ENCODE results near the gene CLSTN2.

CLSTN2 gene

GRCh38 chr3:140284372-140284771 is 349.4 kb downstream of the CLSTN2 start:
- no peak overlapping the region for H3K27ac ChIP-seq (ENCODE audit: insufficient read depth, low read length, poor library complexity, severe bottlenecking)
- H3K36me3 ChIP-seq (ENCODE audit: control insufficient read depth, insufficient read depth, low read length): no peaks in the 10 kb centered on the region
- H3K9me3 ChIP-seq (ENCODE audit: control insufficient read depth, low read length): no peaks in the 10 kb centered on the region
- no peak for DNase-seq
- no peaks in the 10 kb centered on the region for H3K27me3 ChIP-seq (replicated peaks; ENCODE audit: control insufficient read depth, insufficient read depth, low read length, poor library complexity, severe bottlenecking)
- no peaks in the 10 kb centered on the region for H3K4me1 ChIP-seq (ENCODE audit: control insufficient read depth, insufficient read depth, low read length, poor library complexity, severe bottlenecking)
- H3K4me3 ChIP-seq (ENCODE audit: insufficient read depth, low read depth, low read length, poor library complexity, severe bottlenecking): no peak overlapping the region

DNA sequence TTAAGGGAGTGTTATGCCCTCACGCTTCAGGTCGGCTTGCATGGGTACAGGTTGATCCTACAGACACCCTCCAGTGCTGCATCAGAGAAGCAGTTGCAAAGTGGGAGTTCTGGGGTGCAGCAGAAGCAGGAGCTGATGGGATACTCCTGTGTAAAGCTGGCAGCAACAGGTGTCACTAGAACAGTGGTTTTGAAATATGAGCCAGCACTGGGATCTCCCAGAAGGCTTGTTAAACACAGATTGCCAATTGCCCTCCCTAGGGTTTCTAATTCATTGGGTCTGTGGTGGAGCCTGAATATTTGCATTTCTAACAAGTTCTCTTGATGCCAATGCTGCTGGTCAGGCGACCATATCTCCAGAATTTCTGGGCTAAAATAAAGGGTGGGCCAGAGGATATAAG is 350.4 kb downstream of the CLSTN2 start:
- no peak for DNase-seq
- no peaks in the 10 kb centered on the region for H3K9me3 ChIP-seq (ENCODE audit: control insufficient read depth, low read length)

DNA sequence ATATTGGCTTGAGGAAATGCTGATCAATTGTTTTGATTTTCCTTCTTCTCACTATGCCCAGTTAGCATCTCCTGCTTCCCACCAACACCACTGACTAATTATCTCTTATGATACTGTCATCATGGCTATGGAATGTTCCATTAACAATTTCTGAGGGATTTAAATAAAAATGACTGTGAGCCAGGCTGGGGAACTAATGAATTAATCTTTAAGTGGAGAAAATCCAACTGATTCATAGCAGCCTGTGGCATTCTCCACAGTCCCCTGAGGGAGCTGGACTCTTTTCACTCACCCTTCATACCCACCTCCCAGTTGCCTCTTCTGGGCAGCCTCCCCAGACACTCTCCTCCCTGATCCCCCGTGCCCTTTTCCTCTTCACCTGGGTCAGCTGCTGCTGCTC is 353.6 kb downstream of the CLSTN2 start:
- no peak for DNase-seq

More for the DNA sequence above, 350.4 kb downstream of the CLSTN2 start:
- Histone ChIP-seq H3K27me3 (replicated peaks; ENCODE audit: control insufficient read depth, insufficient read depth, low read length, poor library complexity, severe bottlenecking) (no peaks in the 10 kb centered on the region), H3K36me3 (ENCODE audit: control insufficient read depth, insufficient read depth, low read length) (no peaks in the 10 kb centered on the region), H3K4me1 (ENCODE audit: control insufficient read depth, insufficient read depth, low read length, poor library complexity, severe bottlenecking) (no peaks in the 10 kb centered on the region), H3K4me3 (ENCODE audit: insufficient read depth, low read depth, low read length, poor library complexity, severe bottlenecking) (no peak overlapping the region), H3K27ac (ENCODE audit: insufficient read depth, low read length, poor library complexity, severe bottlenecking) (no peak overlapping the region)

DNA sequence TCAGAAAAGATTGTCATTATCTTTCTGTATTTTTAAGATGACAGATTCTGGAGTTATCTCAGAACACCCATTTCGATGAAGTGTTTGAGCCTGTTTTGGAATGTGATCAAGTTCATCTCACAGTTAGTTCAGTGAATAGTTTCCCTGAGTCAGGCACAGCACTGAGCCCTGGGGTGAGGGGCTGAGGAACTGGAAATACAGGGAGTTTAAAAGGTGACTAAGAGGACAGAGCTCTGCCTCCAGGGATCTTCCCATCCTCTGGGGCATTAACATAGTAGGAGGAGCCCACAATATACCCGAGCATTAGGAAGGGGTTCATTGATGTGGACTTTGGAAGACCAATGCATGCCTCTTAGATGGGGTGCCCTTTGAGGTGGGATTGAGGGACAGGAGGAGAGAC is 355.1 kb downstream of the CLSTN2 start:
- Histone ChIP-seq H3K27ac (ENCODE audit: insufficient read depth, low read length, poor library complexity, severe bottlenecking) (no peak overlapping the region), H3K36me3 (ENCODE audit: control insufficient read depth, insufficient read depth, low read length) (no peaks in the 10 kb centered on the region), H3K4me3 (ENCODE audit: insufficient read depth, low read depth, low read length, poor library complexity, severe bottlenecking) (no peak overlapping the region), H3K9me3 (ENCODE audit: control insufficient read depth, low read length) (no peaks in the 10 kb centered on the region), H3K27me3 (replicated peaks; ENCODE audit: control insufficient read depth, insufficient read depth, low read length, poor library complexity, severe bottlenecking) (no peaks in the 10 kb centered on the region), H3K4me1 (ENCODE audit: control insufficient read depth, insufficient read depth, low read length, poor library complexity, severe bottlenecking) (no peaks in the 10 kb centered on the region)
- no peak for DNase-seq

More for the DNA sequence above, 353.6 kb downstream of the CLSTN2 start:
- H3K27me3 ChIP-seq (replicated peaks; ENCODE audit: control insufficient read depth, insufficient read depth, low read length, poor library complexity, severe bottlenecking): no peaks in the 10 kb centered on the region
- H3K36me3 ChIP-seq (ENCODE audit: control insufficient read depth, insufficient read depth, low read length): no peaks in the 10 kb centered on the region
- H3K9me3 ChIP-seq (ENCODE audit: control insufficient read depth, low read length): no peaks in the 10 kb centered on the region
- H3K27ac ChIP-seq (ENCODE audit: insufficient read depth, low read length, poor library complexity, severe bottlenecking): no peak overlapping the region
- no peaks in the 10 kb centered on the region for H3K4me1 ChIP-seq (ENCODE audit: control insufficient read depth, insufficient read depth, low read length, poor library complexity, severe bottlenecking)
- no peak overlapping the region for H3K4me3 ChIP-seq (ENCODE audit: insufficient read depth, low read depth, low read length, poor library complexity, severe bottlenecking)

DNA sequence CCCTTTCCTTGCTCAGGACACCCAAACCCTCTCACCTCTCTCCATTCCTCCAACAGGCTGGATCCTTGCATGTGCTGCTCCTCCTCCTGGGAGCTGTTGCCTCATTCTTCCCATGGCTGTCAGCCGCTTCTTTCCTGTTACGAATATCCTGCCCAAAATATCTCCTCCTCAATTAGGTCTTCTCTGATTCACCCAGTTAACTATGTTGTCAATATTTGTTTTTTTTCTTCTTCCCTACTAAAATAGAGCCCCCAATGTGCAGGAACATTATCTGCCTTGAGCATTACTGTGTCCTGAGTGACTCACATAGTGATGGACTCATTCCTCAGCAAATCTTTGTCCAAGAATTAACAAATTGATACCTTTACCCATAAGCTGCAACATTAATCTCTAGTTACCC is 357.2 kb downstream of the CLSTN2 start:
- Histone ChIP-seq H3K27ac (ENCODE audit: insufficient read depth, low read length, poor library complexity, severe bottlenecking) (no peak overlapping the region), H3K4me1 (ENCODE audit: control insufficient read depth, insufficient read depth, low read length, poor library complexity, severe bottlenecking) (no peaks in the 10 kb centered on the region), H3K9me3 (ENCODE audit: control insufficient read depth, low read length) (no peaks in the 10 kb centered on the region), H3K4me3 (ENCODE audit: insufficient read depth, low read depth, low read length, poor library complexity, severe bottlenecking) (no peak overlapping the region), H3K36me3 (ENCODE audit: control insufficient read depth, insufficient read depth, low read length) (no peaks in the 10 kb centered on the region), H3K27me3 (replicated peaks; ENCODE audit: control insufficient read depth, insufficient read depth, low read length, poor library complexity, severe bottlenecking) (no peaks in the 10 kb centered on the region)
- no peak for DNase-seq

DNA sequence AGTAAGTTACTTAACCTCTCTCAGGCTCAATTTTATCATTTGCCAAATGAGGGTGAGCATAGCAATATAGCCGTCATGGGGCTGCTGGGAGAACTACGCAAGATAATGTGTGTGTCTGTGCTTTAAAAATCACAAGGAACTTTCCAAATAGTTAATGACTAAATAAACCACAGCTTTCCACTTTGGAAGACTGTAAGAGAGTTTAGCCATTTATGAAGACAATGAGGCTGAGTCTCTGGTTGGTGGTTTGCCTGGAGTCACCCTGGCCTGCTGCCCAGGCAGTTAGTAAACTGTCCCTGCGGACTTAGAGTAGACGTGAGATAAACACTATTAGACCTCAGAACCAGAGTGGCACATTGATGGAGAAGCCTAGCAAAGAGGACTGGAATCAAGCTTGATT is 357.7 kb downstream of the CLSTN2 start:
- DNase-seq: no peak
- H3K36me3 ChIP-seq (ENCODE audit: control insufficient read depth, insufficient read depth, low read length): no peaks in the 10 kb centered on the region
- H3K4me1 ChIP-seq (ENCODE audit: control insufficient read depth, insufficient read depth, low read length, poor library complexity, severe bottlenecking): no peaks in the 10 kb centered on the region
- no peak overlapping the region for H3K27ac ChIP-seq (ENCODE audit: insufficient read depth, low read length, poor library complexity, severe bottlenecking)
- H3K27me3 ChIP-seq (replicated peaks; ENCODE audit: control insufficient read depth, insufficient read depth, low read length, poor library complexity, severe bottlenecking): no peaks in the 10 kb centered on the region
- H3K9me3 ChIP-seq (ENCODE audit: control insufficient read depth, low read length): no peaks in the 10 kb centered on the region
- H3K4me3 ChIP-seq (ENCODE audit: insufficient read depth, low read depth, low read length, poor library complexity, severe bottlenecking): no peak overlapping the region

GRCh38 chr3:140294058-140294457 is 359.1 kb downstream of the CLSTN2 start:
- Histone ChIP-seq H3K4me1 (ENCODE audit: control insufficient read depth, insufficient read depth, low read length, poor library complexity, severe bottlenecking) (no peaks in the 10 kb centered on the region), H3K9me3 (ENCODE audit: control insufficient read depth, low read length) (no peaks in the 10 kb centered on the region)
- no peak for DNase-seq

GRCh38 chr3:140296796-140297352 is 361.9 kb downstream of the CLSTN2 start:
- no peaks in the 10 kb centered on the region for H3K27me3 ChIP-seq (replicated peaks; ENCODE audit: control insufficient read depth, insufficient read depth, low read length, poor library complexity, severe bottlenecking)
- no peak for DNase-seq
- no peaks in the 10 kb centered on the region for H3K9me3 ChIP-seq (ENCODE audit: control insufficient read depth, low read length)
- H3K36me3 ChIP-seq (ENCODE audit: control insufficient read depth, insufficient read depth, low read length): no peaks in the 10 kb centered on the region
- no peak overlapping the region for H3K27ac ChIP-seq (ENCODE audit: insufficient read depth, low read length, poor library complexity, severe bottlenecking)
- no peak overlapping the region for H3K4me3 ChIP-seq (ENCODE audit: insufficient read depth, low read depth, low read length, poor library complexity, severe bottlenecking)
- H3K4me1 ChIP-seq (ENCODE audit: control insufficient read depth, insufficient read depth, low read length, poor library complexity, severe bottlenecking): no peaks in the 10 kb centered on the region

More at GRCh38 chr3:140294058-140294457, 359.1 kb downstream of the CLSTN2 start:
- Histone ChIP-seq H3K27me3 (replicated peaks; ENCODE audit: control insufficient read depth, insufficient read depth, low read length, poor library complexity, severe bottlenecking) (no peaks in the 10 kb centered on the region), H3K27ac (ENCODE audit: insufficient read depth, low read length, poor library complexity, severe bottlenecking) (no peak overlapping the region), H3K36me3 (ENCODE audit: control insufficient read depth, insufficient read depth, low read length) (no peaks in the 10 kb centered on the region), H3K4me3 (ENCODE audit: insufficient read depth, low read depth, low read length, poor library complexity, severe bottlenecking) (no peak overlapping the region)

DNA sequence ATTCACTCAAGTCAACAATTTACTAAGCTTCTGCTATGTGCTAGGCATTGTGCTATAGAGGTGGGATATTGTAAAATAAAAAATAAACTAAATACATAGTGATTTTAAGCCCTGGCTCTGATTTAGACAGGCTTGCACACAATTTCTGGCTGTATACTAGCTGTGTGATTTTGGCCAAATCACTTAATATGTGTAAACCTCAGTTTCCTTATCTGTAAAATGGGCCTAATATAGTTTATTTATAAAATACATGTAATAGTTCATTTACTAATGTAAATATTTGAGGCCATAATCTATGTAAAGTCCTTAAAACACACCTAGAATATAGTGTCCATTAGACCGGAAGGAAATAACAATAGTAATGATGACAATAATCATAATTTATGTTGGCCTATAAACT is 363.1 kb downstream of the CLSTN2 start:
- Histone ChIP-seq H3K4me1 (ENCODE audit: control insufficient read depth, insufficient read depth, low read length, poor library complexity, severe bottlenecking) (no peaks in the 10 kb centered on the region), H3K36me3 (ENCODE audit: control insufficient read depth, insufficient read depth, low read length) (no peaks in the 10 kb centered on the region), H3K27me3 (replicated peaks; ENCODE audit: control insufficient read depth, insufficient read depth, low read length, poor library complexity, severe bottlenecking) (no peaks in the 10 kb centered on the region), H3K27ac (ENCODE audit: insufficient read depth, low read length, poor library complexity, severe bottlenecking) (no peak overlapping the region), H3K9me3 (ENCODE audit: control insufficient read depth, low read length) (no peaks in the 10 kb centered on the region), H3K4me3 (ENCODE audit: insufficient read depth, low read depth, low read length, poor library complexity, severe bottlenecking) (no peak overlapping the region)
- no peak for DNase-seq

DNA sequence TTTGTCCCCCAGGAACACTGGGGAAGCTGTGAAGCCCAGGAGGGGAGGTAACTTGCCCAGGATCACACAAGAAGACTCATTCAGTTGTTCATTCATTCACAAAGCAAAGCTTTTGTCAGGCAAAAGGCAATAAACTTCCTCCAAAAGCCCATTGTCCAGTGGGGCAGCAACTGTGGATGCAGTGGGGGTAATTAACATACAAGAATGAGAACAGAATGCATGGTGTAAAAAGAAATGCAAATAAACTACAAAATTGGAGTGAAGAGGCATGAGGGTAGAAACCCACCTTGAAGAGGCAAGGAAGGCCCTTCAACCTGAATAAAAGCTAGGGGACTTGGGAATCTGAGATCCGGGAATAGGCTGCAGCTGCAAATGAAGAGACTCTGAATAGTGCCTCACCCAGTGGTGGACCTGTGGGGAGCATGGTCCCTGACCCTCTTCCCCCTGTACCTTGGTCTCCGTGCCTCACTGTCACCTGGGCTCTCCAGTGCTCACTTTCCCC is 363.6 kb downstream of the CLSTN2 start:
- H3K27ac ChIP-seq (ENCODE audit: insufficient read depth, low read length, poor library complexity, severe bottlenecking): no peak overlapping the region
- H3K4me3 ChIP-seq (ENCODE audit: insufficient read depth, low read depth, low read length, poor library complexity, severe bottlenecking): no peak overlapping the region
- H3K9me3 ChIP-seq (ENCODE audit: control insufficient read depth, low read length): no peaks in the 10 kb centered on the region
- H3K4me1 ChIP-seq (ENCODE audit: control insufficient read depth, insufficient read depth, low read length, poor library complexity, severe bottlenecking): no peaks in the 10 kb centered on the region
- H3K36me3 ChIP-seq (ENCODE audit: control insufficient read depth, insufficient read depth, low read length): no peaks in the 10 kb centered on the region
- no peak for DNase-seq
- H3K27me3 ChIP-seq (replicated peaks; ENCODE audit: control insufficient read depth, insufficient read depth, low read length, poor library complexity, severe bottlenecking): no peaks in the 10 kb centered on the region
